Loucy (cell line): ENCODE results near the gene PHYHD1.

Experiments
- H2AFZ ChIP-seq: fragments of 200-600 bp; sonication (generic); 2 replicates; pipeline ENCODE4 v1.6.0; 2016; ENCODE audit warnings: antibody characterized with exemption, mild to moderate bottlenecking, low read length, moderate library complexity
- H3F3A ChIP-seq: fragments of 200-600 bp; 2 replicates; pipeline ENCODE4 v1.6.0; 2016; ENCODE audit warnings: antibody characterized with exemption, low read depth, mild to moderate bottlenecking
- H3K27me3 ChIP-seq: fragments of 200-600 bp; sonication (generic); 2 replicates; pipeline ENCODE4 v1.6.1; 2014; ENCODE audit warnings: low read length, mild to moderate bottlenecking; ENCODE audit not compliant: insufficient read depth, poor library complexity, severe bottlenecking
- H3K36me3 ChIP-seq: fragments of 200-600 bp; sonication (generic); 2 replicates; pipeline ENCODE4 v1.6.1; 2016; ENCODE audit warnings: low read length; ENCODE audit not compliant: insufficient read depth
- H3K4me1 ChIP-seq: fragments of 200-600 bp; sonication (generic); 2 replicates; pipeline ENCODE4 v1.5.1; 2014; ENCODE audit warnings: low read length, mild to moderate bottlenecking; ENCODE audit not compliant: insufficient read depth, poor library complexity, severe bottlenecking
- H3K4me2 ChIP-seq: fragments of 200-600 bp; sonication (generic); 2 replicates; pipeline ENCODE4 v1.6.0; 2014; ENCODE audit warnings: antibody characterized with exemption, low read length, low read depth, mild to moderate bottlenecking; ENCODE audit not compliant: poor library complexity, severe bottlenecking
- H3K4me3 ChIP-seq: fragments of 200-600 bp; sonication (generic); 2 replicates; pipeline ENCODE4 v1.5.1; 2014; ENCODE audit warnings: low read length, mild to moderate bottlenecking, mixed read lengths; ENCODE audit not compliant: poor library complexity, severe bottlenecking
- H3K79me2 ChIP-seq: fragments of 200-600 bp; sonication (generic); 2 replicates; pipeline ENCODE4 v1.6.1; 2014; ENCODE audit warnings: low read length; ENCODE audit not compliant: insufficient read depth
- H3K9ac ChIP-seq: fragments of 200-600 bp; sonication (generic); 2 replicates; pipeline ENCODE4 v1.6.0; 2014; ENCODE audit warnings: mild to moderate bottlenecking, low read depth, low read length, moderate library complexity; ENCODE audit not compliant: poor library complexity, severe bottlenecking
- H3K9me2 ChIP-seq: fragments of 200-600 bp; sonication (generic); replicated peaks from 2 replicates; pipeline ENCODE4 v1.6.1; 2016; ENCODE audit warnings: low read depth, low read length, mixed read lengths
- H3K9me3 ChIP-seq: fragments of 200-600 bp; sonication (generic); 2 replicates; pipeline ENCODE4 v1.6.1; 2014; ENCODE audit warnings: mild to moderate bottlenecking, antibody characterized with exemption, low read length, low read depth; ENCODE audit not compliant: insufficient read depth
- H4K20me1 ChIP-seq: fragments of 200-600 bp; sonication (generic); 2 replicates; pipeline ENCODE4 v1.6.0; 2014; ENCODE audit warnings: antibody characterized with exemption, low read length, mild to moderate bottlenecking; ENCODE audit not compliant: insufficient read depth, poor library complexity, severe bottlenecking
- EZH2phosphoT487 ChIP-seq: fragments of 200-600 bp; IDR thresholded peaks from 2 replicates; pipeline ENCODE4 v1.6.1; 2018; ENCODE audit warnings: antibody characterized with exemption, mild to moderate bottlenecking, moderate library complexity, borderline replicate concordance
- TF ChIP-seq, protein P1 (sequence below): fragments of 200-600 bp; sonication (generic); conservative IDR thresholded peaks from 2 replicates; pipeline ENCODE4 v1.5.1; 2014; ENCODE audit warnings: mild to moderate bottlenecking, antibody characterized with exemption, low read length

PHYHD1 gene

DNA sequence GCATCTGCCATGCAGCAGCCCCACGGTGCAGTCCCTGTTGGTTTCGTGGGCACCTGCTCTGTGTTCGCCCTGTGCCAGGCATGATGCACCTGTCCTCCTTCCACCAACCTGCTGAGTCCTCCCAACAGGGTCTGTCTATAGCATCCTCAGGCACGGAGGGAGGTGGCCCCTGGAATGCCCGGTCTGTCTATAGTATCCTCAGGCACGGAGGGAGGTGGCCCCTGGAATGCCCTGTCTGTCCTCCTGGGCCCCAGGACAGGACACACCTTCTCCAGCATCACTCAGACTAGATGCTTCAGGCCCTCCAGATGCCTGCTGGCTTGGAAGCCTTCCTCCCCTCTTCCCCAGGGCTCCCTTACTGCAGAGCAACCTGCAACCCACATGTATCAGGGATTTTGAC is 9.9 kb upstream of the PHYHD1 start:
- TF ChIP-seq, protein P1, sequence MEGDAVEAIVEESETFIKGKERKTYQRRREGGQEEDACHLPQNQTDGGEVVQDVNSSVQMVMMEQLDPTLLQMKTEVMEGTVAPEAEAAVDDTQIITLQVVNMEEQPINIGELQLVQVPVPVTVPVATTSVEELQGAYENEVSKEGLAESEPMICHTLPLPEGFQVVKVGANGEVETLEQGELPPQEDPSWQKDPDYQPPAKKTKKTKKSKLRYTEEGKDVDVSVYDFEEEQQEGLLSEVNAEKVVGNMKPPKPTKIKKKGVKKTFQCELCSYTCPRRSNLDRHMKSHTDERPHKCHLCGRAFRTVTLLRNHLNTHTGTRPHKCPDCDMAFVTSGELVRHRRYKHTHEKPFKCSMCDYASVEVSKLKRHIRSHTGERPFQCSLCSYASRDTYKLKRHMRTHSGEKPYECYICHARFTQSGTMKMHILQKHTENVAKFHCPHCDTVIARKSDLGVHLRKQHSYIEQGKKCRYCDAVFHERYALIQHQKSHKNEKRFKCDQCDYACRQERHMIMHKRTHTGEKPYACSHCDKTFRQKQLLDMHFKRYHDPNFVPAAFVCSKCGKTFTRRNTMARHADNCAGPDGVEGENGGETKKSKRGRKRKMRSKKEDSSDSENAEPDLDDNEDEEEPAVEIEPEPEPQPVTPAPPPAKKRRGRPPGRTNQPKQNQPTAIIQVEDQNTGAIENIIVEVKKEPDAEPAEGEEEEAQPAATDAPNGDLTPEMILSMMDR: no peak
- TF ChIP-seq EZH2phosphoT487: no peak
- Histone ChIP-seq H3K27me3 (no peaks in the 10 kb centered on the region), H3K9ac (no peak overlapping the region), H3K9me3 (no peaks in the 10 kb centered on the region), H3K4me3 (no peak overlapping the region), H3K4me1 (no peaks in the 10 kb centered on the region), H3F3A (no peaks in the 10 kb centered on the region), H3K4me2 (no peak overlapping the region), H3K36me3 (peaks cover 21% of the 10 kb centered on the region; the same call in 1 of the 2 replicates), H3K9me2 (no peaks in the 10 kb centered on the region), H3K79me2 (no peaks in the 10 kb centered on the region), H4K20me1 (no peaks in the 10 kb centered on the region), H2AFZ (no peak overlapping the region)

DNA sequence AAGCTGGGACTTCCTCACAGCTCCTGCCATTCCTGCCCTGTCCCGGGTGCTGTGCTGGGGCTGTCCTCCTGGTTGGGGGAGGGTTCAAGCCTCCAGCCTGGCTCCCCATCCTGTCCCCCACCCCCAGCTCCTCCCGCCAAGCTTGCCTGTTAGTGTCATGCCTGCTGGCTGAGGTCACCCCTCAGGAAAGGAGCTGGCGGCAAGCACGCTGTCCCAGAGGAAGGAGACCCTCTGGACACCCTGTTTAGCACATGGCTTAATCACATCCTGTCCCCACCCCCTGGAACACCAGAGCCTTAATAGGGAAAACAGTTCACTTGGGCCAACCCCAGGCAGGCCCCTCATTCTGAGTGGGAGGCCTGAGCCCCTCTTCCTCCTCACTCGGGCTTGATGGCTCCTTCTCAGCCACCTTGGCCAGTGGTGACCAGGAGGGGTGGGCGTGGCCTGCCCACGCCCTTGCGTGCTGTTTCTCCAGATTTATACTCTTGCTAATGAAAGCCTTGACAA is 9.2 kb upstream of the PHYHD1 start:
- Histone ChIP-seq H3K4me1 (no peaks in the 10 kb centered on the region), H3K9ac (no peak overlapping the region), H3K9me2 (no peaks in the 10 kb centered on the region), H2AFZ (no peak overlapping the region), H3K4me3 (no peak overlapping the region), H3F3A (no peaks in the 10 kb centered on the region), H4K20me1 (no peaks in the 10 kb centered on the region), H3K9me3 (no peaks in the 10 kb centered on the region), H3K4me2 (no peak overlapping the region), H3K79me2 (no peaks in the 10 kb centered on the region), H3K27me3 (no peaks in the 10 kb centered on the region), H3K36me3 (peaks cover 24% of the 10 kb centered on the region; the same call in 1 of the 2 replicates)
- TF ChIP-seq EZH2phosphoT487: no peak
- TF ChIP-seq, protein P1: no peak

DNA sequence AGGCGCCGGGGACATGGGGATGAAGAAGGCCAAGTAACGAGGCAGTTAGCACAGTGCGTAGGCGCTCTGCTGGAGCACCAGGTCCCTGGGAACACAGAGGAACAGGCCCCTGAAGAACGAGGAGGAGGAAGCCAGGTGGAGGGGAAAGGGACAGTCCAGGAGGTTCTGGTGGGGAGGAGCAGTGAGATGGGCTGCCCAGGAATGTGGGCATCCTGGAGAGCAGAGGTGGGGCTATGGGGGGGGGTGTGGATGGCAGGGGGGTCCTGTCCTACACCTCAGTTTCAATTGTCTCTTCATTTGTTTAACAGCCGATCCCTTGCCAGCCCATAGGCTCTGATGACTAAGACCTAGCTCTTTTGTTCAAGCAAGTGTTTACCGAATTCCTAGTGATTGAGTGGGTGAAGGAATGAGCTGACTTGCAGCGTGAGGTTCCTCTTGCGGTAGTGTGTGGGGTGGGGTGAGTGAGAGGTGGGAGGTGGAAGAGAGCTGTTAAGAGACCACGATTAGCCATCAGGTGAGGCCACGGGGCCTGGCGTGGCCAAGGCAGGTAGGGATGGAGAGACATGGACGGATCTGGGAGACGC is 8.4 kb upstream of the PHYHD1 start:
- no peak overlapping the region for H3K9ac ChIP-seq
- no peaks in the 10 kb centered on the region for H3K79me2 ChIP-seq
- H3K4me3 ChIP-seq: no peak overlapping the region
- H3K36me3 ChIP-seq: peaks cover 26% of the 10 kb centered on the region; the same call in 1 of the 2 replicates
- no peaks in the 10 kb centered on the region for H3K9me3 ChIP-seq
- TF ChIP-seq, protein P1: no peak
- TF ChIP-seq EZH2phosphoT487: no peak
- H3K4me2 ChIP-seq: no peak overlapping the region
- no peaks in the 10 kb centered on the region for H4K20me1 ChIP-seq
- H3K4me1 ChIP-seq: no peaks in the 10 kb centered on the region
- H2AFZ ChIP-seq: no peak overlapping the region
- H3K27me3 ChIP-seq: no peaks in the 10 kb centered on the region
- no peaks in the 10 kb centered on the region for H3K9me2 ChIP-seq
- H3F3A ChIP-seq: no peaks in the 10 kb centered on the region
